Peyer's patch (tissue), 4 donors: Measurements from ENCODE around the gene DLGAP4.

ENCODE experiments used
- POLR2A ChIP-seq, 2 donors: fragments of 450-650 bp; IDR thresholded peaks; one replicate each; pipeline ENCODE4 v1.5.1; 2017; ENCODE audit warnings: antibody characterized with exemption in 2 of 2, mild to moderate bottlenecking in 2 of 2, moderate library complexity in 2 of 2
- TF ChIP-seq, protein P1 (sequence below), 6 experiments: fragments of 450-650 bp in 4 of 6; fragments of 200-600 bp in 2 of 6; sonication (generic) in 1 of 6; IDR thresholded peaks; one replicate each; pipeline ENCODE4 v1.5.1; 2017 to 2019; ENCODE audit warnings: antibody characterized with exemption in 6 of 6, mild to moderate bottlenecking in 3 of 6, moderate library complexity in 1 of 6

GRCh38 chr20:36350439-36350838, 44.3 kb downstream of the DLGAP4 start:
- TF ChIP-seq, protein P1, sequence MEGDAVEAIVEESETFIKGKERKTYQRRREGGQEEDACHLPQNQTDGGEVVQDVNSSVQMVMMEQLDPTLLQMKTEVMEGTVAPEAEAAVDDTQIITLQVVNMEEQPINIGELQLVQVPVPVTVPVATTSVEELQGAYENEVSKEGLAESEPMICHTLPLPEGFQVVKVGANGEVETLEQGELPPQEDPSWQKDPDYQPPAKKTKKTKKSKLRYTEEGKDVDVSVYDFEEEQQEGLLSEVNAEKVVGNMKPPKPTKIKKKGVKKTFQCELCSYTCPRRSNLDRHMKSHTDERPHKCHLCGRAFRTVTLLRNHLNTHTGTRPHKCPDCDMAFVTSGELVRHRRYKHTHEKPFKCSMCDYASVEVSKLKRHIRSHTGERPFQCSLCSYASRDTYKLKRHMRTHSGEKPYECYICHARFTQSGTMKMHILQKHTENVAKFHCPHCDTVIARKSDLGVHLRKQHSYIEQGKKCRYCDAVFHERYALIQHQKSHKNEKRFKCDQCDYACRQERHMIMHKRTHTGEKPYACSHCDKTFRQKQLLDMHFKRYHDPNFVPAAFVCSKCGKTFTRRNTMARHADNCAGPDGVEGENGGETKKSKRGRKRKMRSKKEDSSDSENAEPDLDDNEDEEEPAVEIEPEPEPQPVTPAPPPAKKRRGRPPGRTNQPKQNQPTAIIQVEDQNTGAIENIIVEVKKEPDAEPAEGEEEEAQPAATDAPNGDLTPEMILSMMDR (IDR thresholded peaks at IDR 0.05) = no peak
- no peak for TF ChIP-seq POLR2A (IDR thresholded peaks at IDR 0.05)
